CD1c-positive myeloid dendritic cell (primary cell): ENCODE data around the gene NACC2.

Source experiments
- DNase-seq: peaks from one replicate; pipeline ENCODE4 v3.0.0-alpha.2; 2016; ENCODE audit errors: extremely low spot score

The NACC2 gene

GRCh38 chr9:136022731-136023409, 72.2 kb downstream of the NACC2 start:
- no peak for DNase-seq

GRCh38 chr9:136021872-136022681, 73.0 kb downstream of the NACC2 start:
- no peak for DNase-seq

GRCh38 chr9:136021171-136021871, 73.8 kb downstream of the NACC2 start:
- no peak for DNase-seq

- DNase-seq: no peak
Observed at GRCh38 chr9:136020671-136021070, 74.4 kb downstream of the NACC2 start.

DNA sequence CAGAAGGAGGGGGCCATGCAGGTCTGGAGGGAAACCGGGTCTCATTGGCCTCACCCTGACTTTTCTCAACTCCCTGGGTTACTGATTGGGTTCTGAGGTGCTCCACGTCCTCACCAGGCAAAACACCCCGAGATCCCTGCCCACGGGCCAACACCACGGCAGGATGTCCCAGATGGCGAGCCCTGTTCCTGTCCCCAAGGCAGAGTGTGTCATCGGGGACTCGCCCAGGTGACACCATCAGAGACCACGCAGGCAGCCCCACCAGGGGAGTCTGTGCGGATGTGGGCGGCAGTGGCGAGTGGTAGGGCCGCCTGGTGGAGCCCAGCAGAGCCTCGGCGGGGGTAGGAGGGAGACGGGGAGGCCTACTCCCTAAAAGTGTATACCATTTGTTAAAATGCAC, 74.9 kb downstream of the NACC2 start:
- no peak for DNase-seq

DNA sequence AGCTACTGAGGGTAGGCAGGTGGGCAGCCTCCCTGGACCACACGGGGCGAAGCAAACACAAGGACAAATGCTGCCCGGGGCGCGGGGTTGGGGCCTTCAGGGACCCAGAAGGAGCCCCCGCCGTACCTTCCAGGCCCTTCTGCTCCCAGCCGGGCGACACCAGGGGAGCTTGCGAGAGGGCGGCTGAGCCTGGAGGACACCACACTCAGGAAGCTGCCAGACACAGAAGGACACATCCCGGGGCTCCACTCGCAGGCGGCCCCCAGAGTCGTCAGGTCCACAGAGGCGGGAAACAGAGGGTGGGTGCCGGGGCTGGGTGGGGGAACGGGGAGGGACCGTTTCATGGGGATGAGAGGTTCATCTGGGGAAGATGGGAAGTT, 75.4 kb downstream of the NACC2 start:
- no peak for DNase-seq

DNA sequence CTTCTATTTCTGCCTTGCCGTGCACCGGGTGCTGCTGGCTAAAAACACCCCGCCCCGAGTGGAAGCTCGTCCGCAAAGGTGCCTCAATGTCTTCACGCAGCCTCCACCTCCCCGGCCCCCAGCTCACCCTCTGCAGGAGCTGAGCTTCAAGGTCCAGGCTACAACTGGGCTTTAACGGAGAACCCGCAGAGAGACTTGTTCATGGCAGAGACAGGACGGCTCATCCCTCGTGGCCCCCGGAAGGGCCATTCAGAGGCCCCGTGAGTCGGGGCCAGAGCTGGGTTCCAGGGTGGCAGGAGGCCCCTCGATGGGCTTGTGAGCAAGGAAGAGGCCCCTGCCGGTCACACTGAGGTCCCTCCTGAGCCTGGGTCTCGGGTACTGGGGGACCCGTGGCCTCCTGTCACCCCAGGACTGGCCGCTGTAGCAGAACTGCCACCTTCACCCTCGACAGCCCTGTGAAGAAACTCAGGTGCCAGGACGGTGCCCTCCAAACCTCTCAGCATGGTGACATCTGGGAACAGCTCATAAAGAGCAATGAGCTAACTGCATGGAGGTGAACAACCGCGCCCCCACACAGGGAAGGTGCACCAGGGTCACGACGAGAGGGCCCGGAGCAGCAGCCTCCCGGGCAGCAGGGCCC, 75.9 kb downstream of the NACC2 start:
- no peak for DNase-seq

DNA sequence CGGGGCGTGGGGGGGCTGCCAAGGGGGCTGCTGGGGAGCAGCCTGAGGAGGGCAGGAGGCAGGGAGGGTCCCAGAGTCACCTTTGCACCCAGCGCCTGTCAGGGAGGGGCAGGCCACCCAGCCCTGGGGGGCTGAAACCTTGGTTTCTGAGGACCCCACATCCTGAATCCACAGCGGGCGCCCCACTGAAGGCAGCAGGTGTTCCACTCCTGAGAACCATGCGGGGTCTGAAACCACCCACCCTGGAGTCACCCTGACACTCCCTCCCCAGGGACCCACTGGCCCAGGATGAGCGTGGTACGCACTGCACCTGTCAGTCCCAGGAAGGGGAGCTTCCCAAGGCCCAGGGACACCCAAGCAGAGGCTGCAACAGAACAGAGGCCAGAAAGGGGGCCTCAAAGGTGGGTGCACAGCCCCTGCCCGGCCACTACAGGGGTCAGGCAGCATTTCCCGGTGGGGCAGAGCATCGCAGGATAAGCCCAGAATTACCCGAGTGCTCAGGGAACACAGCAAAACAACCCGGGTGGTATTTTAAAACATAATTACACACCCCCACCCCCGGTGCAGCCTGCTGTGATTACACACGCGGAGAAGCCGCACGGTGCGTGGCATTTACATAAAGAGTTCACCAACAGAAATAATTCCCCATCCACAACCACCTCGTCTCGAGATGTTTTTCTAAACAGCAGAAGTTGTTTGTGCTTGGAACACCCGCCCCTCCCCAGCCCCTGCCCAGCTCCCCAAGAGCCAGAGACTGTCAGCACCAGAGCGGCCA, 76.6 kb downstream of the NACC2 start:
- no peak for DNase-seq

DNA sequence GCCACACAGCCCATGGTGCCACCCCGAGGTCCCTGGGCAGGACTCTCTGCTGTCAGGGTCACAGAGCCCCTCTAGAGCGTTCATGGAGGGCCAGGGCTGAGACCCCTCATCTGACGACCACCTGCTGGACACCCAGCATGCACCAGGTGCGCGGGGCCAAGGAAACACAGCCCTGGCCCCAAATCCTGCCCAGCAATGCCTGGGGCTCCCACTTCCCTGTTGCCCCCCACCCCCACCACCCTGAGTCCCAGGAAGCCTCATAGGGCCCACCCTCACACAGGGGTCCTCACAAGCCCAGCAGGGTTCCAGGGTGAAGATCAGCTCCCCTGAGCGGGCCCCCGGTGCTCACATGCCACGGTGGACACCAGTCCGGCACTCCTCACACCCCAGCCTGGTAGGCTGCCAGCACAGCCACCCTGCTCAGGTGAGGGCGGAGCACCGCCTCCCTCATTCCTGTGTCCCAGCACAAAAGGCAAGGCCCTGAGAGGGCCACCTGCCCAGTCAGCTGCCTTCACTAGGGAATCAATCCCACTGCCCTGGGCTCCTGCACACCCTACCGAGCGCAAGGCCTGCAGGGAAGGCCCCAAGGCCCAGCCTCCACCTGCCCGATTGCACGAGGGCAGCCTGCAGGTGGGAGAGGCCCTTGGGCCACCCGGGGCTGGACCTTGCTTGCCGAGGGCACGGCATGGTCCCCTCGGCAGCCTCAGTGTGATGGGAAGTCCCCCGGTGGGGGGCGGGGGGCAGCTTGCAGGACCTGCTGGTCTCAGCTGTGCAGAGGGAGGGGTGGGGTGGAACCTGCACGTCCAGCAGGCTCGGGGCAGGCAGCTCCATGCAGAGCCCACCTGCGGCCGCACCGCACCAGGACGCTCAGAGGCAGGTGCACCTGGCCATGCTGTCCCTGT, 77.5 kb downstream of the NACC2 start:
- no peak for DNase-seq

- DNase-seq: no peak
Observed at GRCh38 chr9:136016572-136017288, 78.4 kb downstream of the NACC2 start.

GRCh38 chr9:136015656-136016571, 79.2 kb downstream of the NACC2 start:
- no peak for DNase-seq

DNA sequence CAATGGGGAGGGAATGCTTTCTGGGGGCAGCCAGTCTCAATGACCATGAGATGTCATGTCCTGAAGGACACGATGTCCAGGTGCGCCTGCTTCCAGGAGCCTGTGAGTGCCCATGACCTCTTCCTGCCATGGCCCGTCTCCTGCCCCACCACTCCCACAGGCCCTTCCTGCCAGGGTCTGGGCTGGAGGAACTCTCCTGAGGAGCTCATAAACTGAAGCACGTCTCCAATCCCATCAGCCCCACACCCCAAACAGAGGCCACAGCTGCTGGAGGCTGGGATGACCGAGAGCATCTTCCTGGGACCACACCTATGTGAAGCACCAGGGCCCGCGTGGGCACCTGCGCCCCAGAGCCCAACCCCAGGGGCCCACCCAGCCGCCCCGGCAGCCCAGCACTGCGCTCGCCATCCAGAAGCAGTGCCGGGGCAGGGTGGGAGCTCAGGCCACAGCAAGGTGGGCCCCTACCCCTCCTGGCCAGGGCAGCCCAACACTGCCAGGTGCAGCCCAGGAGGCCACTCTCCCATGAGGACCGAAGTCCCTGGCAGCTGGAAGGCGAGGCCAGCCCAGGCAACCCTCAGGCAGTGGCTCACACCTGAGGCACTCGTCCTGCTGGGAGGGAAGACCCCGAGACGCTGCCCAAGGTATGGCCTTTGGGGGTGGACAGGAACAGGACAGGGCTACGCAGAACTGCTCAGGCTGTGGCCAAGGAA, 80.0 kb downstream of the NACC2 start:
- no peak for DNase-seq

- no peak for DNase-seq
Observed at GRCh38 chr9:136014147-136014923, 80.8 kb downstream of the NACC2 start.

DNA sequence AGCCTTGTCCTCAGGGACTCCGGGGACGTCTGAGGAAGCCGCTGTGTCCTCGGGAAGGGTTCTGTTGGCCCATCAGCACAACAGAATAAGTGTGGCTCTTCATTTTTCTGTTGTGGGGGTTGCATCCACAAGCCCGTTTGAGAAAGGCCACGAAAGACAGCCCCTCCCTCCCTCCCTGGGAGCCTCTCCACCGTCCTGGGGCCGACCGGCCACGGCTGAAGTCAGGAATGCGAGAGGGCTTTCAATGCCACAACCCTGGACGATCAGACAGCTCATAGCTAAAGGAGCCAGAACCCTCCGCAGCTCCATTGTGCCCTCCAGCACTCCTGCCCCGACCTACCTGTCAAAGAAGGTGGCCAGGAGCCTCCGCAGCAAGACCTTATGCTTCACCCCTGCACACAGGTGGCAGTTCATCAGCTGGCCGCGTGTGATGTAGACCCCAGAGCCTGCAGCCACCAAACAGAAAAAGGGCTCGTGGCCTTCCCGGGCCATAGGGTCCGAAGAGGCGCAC, 81.5 kb downstream of the NACC2 start:
- DNase-seq: no peak

GRCh38 chr9:136013116-136013515, 82.0 kb downstream of the NACC2 start:
- DNase-seq: no peak

DNA sequence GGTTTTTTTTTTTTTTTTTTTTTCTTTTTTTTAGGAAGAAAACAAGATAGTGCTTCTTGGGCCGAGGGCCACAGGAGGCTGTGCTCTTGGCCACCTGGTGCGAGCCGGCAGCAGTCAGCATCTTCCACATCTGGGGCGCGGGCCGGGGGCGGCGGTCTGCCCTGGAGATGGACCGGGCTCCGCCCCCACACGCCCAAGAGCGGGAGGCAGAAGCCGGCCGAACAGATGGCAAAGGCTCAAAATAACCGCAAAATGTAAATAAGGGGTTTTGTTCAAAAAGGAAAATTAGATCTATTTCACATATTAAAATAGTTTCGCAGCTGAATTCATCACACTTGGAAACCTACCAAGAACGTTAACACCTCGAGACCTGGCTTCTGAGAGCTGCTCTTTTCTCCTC, 82.4 kb downstream of the NACC2 start:
- DNase-seq: no peak
